Urothelium cell line (cell line): ENCODE results near the gene ARID3A.

ENCODE experiments used
- DNase-seq: peaks from one replicate; pipeline ENCODE4 v3.0.0; 2011; ENCODE audit warnings: low spot score, mixed read lengths
- FAIRE-seq: peaks from 2 replicates; lab custom pipeline; 2011; peaks lifted over from hg19 to GRCh38; lab: Jason Lieb, UNC

The ARID3A gene

DNA sequence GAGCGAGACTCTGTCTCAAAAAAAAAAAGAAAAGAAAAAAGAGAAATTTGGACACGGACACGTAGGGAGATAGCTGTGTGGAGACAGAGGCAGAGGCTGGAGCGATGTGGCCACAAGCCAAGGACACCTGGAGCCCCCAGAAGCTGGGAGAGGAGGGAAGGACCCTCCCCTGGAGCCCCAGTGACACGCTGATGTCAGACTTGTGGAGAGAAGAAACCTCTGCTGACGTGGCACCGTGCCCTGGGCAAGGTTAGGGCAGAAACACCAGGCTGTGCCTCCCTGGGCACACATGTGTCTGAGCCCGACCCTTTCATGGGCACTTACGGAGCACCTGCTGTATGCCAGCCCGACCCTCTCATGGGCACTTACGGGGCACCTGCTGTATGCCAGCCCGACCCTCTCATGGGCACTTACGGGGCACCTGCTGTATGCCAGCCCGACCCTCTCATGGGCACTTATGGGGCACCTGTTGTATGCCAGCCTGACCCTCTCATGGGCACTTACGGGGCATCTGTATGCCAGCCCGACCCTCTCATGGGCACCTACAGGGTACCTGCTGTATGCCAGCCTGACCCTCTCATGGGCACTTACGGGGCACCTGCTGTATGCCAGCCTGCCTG, 17.8 kb downstream of the ARID3A start:
- no peak for FAIRE-seq
- DNase-seq, result no peak

- no peak for FAIRE-seq
- no peak for DNase-seq
Measured at GRCh38 chr19:944171-944567, 18.3 kb downstream of the ARID3A start.

- no peak for FAIRE-seq
- no peak for DNase-seq
Measured at GRCh38 chr19:944663-945241, 18.9 kb downstream of the ARID3A start.

- no peak for FAIRE-seq
- DNase-seq, result no peak
Measured at GRCh38 chr19:945401-946252, 19.8 kb downstream of the ARID3A start.

- DNase-seq (no peak), FAIRE-seq (no peak)
Measured at GRCh38 chr19:947090-947706, 21.4 kb downstream of the ARID3A start.

GRCh38 chr19:947707-948539, 22.1 kb downstream of the ARID3A start:
- no peak for FAIRE-seq

DNA sequence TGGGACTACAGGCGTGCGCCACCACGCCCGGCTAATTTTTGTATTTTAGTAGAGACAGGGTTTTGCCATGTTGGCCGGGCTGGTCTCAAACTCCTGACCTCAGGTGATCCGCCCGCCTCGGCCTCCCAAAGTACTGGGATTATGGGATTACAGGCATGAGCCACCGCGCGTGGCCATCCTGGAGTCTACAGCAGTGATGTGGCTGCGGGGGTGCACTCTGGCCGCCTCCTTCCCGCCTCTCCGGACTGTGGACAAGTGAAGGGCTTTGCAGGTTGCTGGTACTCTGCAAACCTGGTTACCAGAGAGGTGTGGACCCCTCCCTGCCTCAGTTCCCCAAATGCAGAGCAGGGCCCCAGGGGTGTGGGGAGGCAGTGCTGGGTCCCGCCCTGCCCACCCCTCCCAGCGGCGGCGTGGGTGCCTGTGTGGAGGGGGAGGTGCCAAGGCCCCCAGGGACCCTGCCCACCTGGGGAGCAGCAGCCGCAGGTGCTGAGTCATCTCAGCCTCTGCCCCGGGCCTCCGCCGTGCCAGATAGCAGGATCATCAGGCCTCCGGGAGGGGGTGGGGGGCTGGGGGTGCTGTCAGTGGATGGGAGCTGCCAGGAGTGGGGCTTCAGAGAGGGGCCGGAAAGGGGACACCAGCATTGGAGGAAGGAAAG, 23.1 kb downstream of the ARID3A start:
- DNase-seq (no peak), FAIRE-seq (no peak)

More at GRCh38 chr19:947707-948539, 22.1 kb downstream of the ARID3A start:
- DNase-seq, result no peak

DNA sequence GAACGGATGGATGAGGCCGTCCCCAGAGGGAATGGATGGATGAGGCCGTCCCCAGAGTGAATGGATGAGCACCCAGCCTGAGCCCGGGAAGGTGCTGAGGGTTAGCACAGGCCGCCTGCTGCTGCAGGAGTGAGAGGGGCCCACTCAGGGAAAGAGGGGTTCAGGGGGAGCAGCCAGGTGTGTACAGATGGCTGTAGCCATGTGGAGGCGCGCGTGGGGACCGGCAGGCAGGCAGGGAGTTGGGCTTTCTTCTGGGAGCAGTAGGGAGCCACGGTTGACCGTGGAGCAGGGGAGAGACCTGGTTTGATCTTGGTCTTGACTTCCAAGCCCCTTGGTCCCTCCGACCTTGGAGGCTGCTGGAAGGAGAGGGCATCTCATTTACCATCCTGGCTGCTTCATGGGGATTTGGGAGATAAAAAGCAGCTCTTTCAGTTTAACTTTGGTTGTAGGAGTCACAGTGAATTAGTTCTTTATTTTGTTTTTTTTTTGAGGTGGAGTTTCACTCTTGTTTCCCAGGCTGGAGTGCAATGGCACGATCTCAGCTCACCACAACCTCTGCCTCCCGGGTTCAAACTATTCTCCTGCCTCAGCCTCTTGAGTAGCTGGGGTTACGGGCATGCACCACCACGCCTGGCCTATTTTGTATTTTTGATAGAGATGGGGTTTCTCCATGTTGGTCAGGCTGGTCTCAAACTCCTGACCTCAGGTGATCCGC, 24.7 kb downstream of the ARID3A start:
- no peak for FAIRE-seq
- DNase-seq, result no peak

- no peak for FAIRE-seq
- DNase-seq, result no peak
Measured at GRCh38 chr19:952049-952679, 26.3 kb downstream of the ARID3A start.

- DNase-seq (no peak), FAIRE-seq (no peak)
Measured at GRCh38 chr19:952680-953444, 27.0 kb downstream of the ARID3A start.

- no peak for FAIRE-seq
- no peak for DNase-seq
Measured at GRCh38 chr19:953445-954271, 27.8 kb downstream of the ARID3A start.

GRCh38 chr19:954272-954671, 28.4 kb downstream of the ARID3A start:
- no peak for FAIRE-seq
- DNase-seq, result no peak

- DNase-seq, result no peak
- no peak for FAIRE-seq
Measured at GRCh38 chr19:954672-955494, 29.0 kb downstream of the ARID3A start.

- FAIRE-seq (no peak), DNase-seq (no peak)
Measured at GRCh38 chr19:955803-956765, 30.2 kb downstream of the ARID3A start.

GRCh38 chr19:956766-957440, 31.1 kb downstream of the ARID3A start:
- DNase-seq (peak; percentile 41), FAIRE-seq (no peak)
